NB4 (cell line): Measurements from ENCODE around the gene ZNF766.

ENCODE experiments used
- MAX ChIP-seq: IDR thresholded peaks from 2 replicates; pipeline ENCODE4 v1.6.1; 2011; ENCODE audit warnings: low read depth, low read length
- POLR2A ChIP-seq: IDR thresholded peaks from 2 replicates; pipeline ENCODE4 v1.6.1; 2011; ENCODE audit warnings: mild to moderate bottlenecking; ENCODE audit not compliant: insufficient read length; ENCODE audit errors: extremely low read depth
- TF ChIP-seq, protein P1 (sequence below): IDR thresholded peaks from one replicate; pipeline ENCODE4 v1.5.1; 2012; ENCODE audit warnings: low read depth, low read length

GRCh38 chr19:52219611-52220010 lies 49.8 kb upstream of the ZNF766 start:
- TF ChIP-seq, protein P1, sequence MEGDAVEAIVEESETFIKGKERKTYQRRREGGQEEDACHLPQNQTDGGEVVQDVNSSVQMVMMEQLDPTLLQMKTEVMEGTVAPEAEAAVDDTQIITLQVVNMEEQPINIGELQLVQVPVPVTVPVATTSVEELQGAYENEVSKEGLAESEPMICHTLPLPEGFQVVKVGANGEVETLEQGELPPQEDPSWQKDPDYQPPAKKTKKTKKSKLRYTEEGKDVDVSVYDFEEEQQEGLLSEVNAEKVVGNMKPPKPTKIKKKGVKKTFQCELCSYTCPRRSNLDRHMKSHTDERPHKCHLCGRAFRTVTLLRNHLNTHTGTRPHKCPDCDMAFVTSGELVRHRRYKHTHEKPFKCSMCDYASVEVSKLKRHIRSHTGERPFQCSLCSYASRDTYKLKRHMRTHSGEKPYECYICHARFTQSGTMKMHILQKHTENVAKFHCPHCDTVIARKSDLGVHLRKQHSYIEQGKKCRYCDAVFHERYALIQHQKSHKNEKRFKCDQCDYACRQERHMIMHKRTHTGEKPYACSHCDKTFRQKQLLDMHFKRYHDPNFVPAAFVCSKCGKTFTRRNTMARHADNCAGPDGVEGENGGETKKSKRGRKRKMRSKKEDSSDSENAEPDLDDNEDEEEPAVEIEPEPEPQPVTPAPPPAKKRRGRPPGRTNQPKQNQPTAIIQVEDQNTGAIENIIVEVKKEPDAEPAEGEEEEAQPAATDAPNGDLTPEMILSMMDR = no peak
- TF ChIP-seq POLR2A (no peak), MAX (no peak)
